ENCODE data around the gene GINS2. TPM values are rescaled to one million over a fixed set of nuclear protein-coding genes. Genes with fewer than 3 reads are reported as not detected.

Gene GINS2
- total RNA-seq, 1 experiment from 2014 or later, result 12.0 TPM

- no TSS peak for BruUV-seq (replicated peaks)
Measured at GRCh38 chr16:85729452-85730185, 40.9 kb upstream of the GINS2 start.

DNA sequence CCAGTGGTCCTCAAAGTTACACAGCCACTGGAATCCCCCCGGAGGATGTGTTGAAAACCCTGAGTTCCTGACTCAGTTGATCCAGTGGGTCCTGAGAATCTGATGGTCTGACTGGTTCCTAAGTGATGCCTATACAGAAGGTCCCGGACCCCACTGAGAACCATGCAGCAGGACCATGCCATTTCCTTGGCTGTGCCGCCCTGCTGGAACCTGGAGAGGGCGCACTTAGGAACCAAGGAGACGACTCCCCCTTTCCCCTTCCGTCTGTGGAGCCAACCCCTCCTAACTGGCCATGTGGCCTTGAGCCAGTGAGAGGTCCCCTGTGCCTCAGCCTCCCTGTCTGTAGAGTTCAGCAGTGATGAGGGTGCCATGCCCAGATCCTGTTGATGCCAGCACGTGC is 40.1 kb upstream of the GINS2 start:
- in situ Hi-C loops (cut with HindIII; ENCODE audit: low pct_unique_long_range_greater_than_20kb, low sequenced_read_pairs), result no loop called here
- DNase-seq (ENCODE audit: low read depth, low spot score) (no peak), ATAC-seq (no peak)
- TF ChIP-seq SIN3A (IDR thresholded peaks at IDR 0.05; ENCODE audit: borderline replicate concordance, insufficient read depth, low read depth, low read length) (no peak), CTCF (IDR thresholded peaks at IDR 0.05) (no peak), POLR2AphosphoS5 (IDR thresholded peaks at IDR 0.05; ENCODE audit: low read depth, low read length) (no peak), TCF7L2 (IDR thresholded peaks at IDR 0.05; ENCODE audit: low read depth, low read length) (no peak)
- TF ChIP-seq, protein P1, sequence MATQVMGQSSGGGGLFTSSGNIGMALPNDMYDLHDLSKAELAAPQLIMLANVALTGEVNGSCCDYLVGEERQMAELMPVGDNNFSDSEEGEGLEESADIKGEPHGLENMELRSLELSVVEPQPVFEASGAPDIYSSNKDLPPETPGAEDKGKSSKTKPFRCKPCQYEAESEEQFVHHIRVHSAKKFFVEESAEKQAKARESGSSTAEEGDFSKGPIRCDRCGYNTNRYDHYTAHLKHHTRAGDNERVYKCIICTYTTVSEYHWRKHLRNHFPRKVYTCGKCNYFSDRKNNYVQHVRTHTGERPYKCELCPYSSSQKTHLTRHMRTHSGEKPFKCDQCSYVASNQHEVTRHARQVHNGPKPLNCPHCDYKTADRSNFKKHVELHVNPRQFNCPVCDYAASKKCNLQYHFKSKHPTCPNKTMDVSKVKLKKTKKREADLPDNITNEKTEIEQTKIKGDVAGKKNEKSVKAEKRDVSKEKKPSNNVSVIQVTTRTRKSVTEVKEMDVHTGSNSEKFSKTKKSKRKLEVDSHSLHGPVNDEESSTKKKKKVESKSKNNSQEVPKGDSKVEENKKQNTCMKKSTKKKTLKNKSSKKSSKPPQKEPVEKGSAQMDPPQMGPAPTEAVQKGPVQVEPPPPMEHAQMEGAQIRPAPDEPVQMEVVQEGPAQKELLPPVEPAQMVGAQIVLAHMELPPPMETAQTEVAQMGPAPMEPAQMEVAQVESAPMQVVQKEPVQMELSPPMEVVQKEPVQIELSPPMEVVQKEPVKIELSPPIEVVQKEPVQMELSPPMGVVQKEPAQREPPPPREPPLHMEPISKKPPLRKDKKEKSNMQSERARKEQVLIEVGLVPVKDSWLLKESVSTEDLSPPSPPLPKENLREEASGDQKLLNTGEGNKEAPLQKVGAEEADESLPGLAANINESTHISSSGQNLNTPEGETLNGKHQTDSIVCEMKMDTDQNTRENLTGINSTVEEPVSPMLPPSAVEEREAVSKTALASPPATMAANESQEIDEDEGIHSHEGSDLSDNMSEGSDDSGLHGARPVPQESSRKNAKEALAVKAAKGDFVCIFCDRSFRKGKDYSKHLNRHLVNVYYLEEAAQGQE (IDR thresholded peaks at IDR 0.05; ENCODE audit: insufficient read depth in 1 of 2, low read depth in 2 of 2, low read length in 1 of 2), result no peak
- H3K9me3 ChIP-seq (ENCODE audit: control insufficient read depth, insufficient read depth, low read depth, low read length), result no peaks in the 10 kb centered on the region
- POLR2A ChIA-PET, result no interaction called here
- H3K27ac ChIP-seq (ENCODE audit: low read length), result no peak overlapping the region
- no TSS peak for BruUV-seq (replicated peaks)
- CTCF ChIA-PET, result no interaction called here
- H3K36me3 ChIP-seq (ENCODE audit: control insufficient read depth, insufficient read depth, low read length), result no peaks in the 10 kb centered on the region
- no peaks in the 10 kb centered on the region for H3K27me3 ChIP-seq (ENCODE audit: control insufficient read depth, insufficient read depth, low read length)
- intact Hi-C loops (cut with micrococcal nuclease; ENCODE audit: unreplicated experiment), result no loop called here
- H3K4me1 ChIP-seq (ENCODE audit: control insufficient read depth, insufficient read depth, low read length), result no peaks in the 10 kb centered on the region
- no peak overlapping the region for H3K4me3 ChIP-seq (ENCODE audit: low read depth in 2 of 2, low read length in 2 of 2)

More at GRCh38 chr16:85729452-85730185, 40.9 kb upstream of the GINS2 start:
- Histone ChIP-seq H3K4me1 (ENCODE audit: control insufficient read depth, insufficient read depth, low read length) (no peaks in the 10 kb centered on the region), H3K27me3 (ENCODE audit: control insufficient read depth, insufficient read depth, low read length) (no peaks in the 10 kb centered on the region), H3K4me3 (ENCODE audit: low read depth in 2 of 2, low read length in 2 of 2) (no peak overlapping the region), H3K9me3 (ENCODE audit: control insufficient read depth, insufficient read depth, low read depth, low read length) (no peaks in the 10 kb centered on the region), H3K36me3 (ENCODE audit: control insufficient read depth, insufficient read depth, low read length) (no peaks in the 10 kb centered on the region), H3K27ac (ENCODE audit: low read length) (no peak overlapping the region)
- in situ Hi-C loops (cut with HindIII; ENCODE audit: low pct_unique_long_range_greater_than_20kb, low sequenced_read_pairs) (no loop called here), intact Hi-C loops (cut with micrococcal nuclease; ENCODE audit: unreplicated experiment) (no loop called here)
- CTCF ChIA-PET, result no interaction called here
- POLR2A ChIA-PET, result no interaction called here
- no peak for TF ChIP-seq SIN3A (IDR thresholded peaks at IDR 0.05; ENCODE audit: borderline replicate concordance, insufficient read depth, low read depth, low read length)
- no peak for TF ChIP-seq CTCF (IDR thresholded peaks at IDR 0.05)
- TF ChIP-seq, protein P1 (IDR thresholded peaks at IDR 0.05; ENCODE audit: insufficient read depth in 1 of 2, low read depth in 2 of 2, low read length in 1 of 2), result no peak
- no peak for TF ChIP-seq POLR2AphosphoS5 (IDR thresholded peaks at IDR 0.05; ENCODE audit: low read depth, low read length)
- no peak for TF ChIP-seq TCF7L2 (IDR thresholded peaks at IDR 0.05; ENCODE audit: low read depth, low read length)
- DNase-seq (ENCODE audit: low read depth, low spot score) (no peak), ATAC-seq (no peak)
